Measurements from ENCODE around the gene ADK.
"Not testable (repeated sequence)": the region's sequence is repeated elsewhere in the genome, so short reads cannot be mapped to it uniquely, and the experiment has no call there.

The ADK gene

DNA sequence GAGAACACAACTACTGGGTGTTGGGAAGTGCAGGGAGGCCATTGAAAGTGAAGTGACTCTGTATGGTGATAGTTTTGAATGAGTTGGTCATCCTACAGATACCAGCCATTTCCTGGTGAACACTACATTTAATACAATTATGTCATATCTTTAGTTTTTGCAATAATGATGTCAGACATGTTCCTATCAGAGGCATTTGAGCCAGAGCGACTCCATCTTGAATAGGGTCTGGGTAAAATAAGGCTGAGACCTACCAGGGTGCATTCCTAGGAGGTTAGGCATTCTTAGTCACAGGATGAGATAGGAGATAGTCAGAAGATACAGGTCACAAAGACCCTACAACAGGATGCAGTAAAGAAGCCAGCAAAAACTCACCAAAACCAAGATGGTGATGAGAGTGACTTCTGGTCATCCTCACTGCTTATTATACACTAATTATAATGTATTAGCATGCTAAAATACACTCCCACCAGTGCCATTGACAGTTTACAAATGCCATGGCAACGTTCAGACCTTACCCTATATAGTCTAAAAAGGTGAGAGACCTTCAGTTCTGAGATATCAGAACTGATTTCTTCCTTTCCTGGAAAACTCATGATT is 28.2 kb downstream of the ADK start:
- DNase-seq (ENCODE audit: low read depth): no peak

- DNase-seq (ENCODE audit: low read depth): peak; percentile 47
These were observed 35.7 kb downstream of the ADK start for GRCh38 chr10:74186678-74187077.

GRCh38 chr10:74187237-74187636 is 36.2 kb downstream of the ADK start:
- DNase-seq (ENCODE audit: low read depth): no peak

DNA sequence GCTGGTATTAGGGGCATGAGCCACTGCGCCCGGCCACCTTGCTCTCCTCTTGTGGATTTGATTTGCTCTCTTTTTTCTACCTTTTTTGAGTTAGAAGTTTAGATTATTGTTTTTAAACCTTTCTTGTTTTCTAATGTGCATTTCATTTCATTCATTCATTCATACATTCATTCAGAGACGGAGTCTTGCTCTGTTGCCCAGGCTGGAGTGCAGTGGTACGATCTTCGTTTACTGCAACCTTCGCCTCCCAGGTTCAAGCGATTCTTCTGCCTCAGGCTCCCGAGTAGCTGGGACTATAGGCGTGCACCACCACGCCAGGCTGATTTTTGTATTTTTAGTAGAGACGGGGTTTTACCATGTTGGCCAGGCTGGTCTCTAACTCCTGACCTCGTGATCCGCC is 37.6 kb downstream of the ADK start:
- DNase-seq (ENCODE audit: low read depth): not testable (repeated sequence)

DNA sequence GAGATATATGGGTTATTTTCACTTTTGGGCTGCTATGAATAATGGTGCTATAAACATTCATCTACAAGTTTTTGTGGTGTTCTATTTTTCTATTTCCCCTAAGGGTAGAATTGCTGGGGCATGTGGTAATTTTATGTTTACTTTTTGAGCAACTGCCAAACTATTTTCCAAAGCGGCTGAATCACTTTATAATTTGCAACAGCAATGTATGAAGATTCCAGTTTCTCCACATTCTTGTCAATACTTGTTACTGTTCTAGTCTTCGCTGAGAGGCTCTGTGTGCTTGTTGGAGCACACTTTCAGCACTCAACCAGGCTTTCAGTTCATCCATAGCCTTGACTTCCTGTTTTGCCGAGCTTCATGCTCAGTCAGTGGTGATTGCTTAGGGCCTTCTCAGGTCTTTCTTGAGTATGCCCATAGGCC is 39.0 kb downstream of the ADK start:
- peak; percentile 95 for DNase-seq (ENCODE audit: low read depth)

GRCh38 chr10:74190494-74190893 is 39.5 kb downstream of the ADK start:
- DNase-seq (ENCODE audit: low read depth): no peak

GRCh38 chr10:74194545-74194944 is 43.5 kb downstream of the ADK start:
- DNase-seq (ENCODE audit: low read depth): peak; percentile 29

- DNase-seq (ENCODE audit: low read depth): peak; percentile 39
These were observed 44.0 kb downstream of the ADK start for GRCh38 chr10:74194999-74195398.

DNA sequence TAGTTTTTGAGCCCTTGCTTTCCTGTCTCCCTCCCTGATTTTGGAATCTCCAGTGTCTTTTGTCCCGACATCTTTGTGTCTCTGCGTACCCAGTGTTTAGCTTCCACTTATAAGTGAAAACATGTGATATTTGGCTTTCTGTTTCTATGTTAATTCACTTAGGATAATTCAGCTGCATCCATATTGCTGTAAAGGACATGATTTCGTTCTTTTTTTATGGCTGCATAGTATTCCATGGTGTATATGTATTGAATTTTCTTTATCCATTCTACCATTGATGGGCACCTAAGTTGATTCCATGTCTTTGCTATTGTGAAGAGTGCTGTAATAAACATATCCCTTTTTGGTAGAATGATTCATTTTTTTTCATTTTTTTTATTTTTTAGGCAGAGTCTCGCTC is 48.3 kb downstream of the ADK start:
- no peak for DNase-seq (ENCODE audit: low read depth)

DNA sequence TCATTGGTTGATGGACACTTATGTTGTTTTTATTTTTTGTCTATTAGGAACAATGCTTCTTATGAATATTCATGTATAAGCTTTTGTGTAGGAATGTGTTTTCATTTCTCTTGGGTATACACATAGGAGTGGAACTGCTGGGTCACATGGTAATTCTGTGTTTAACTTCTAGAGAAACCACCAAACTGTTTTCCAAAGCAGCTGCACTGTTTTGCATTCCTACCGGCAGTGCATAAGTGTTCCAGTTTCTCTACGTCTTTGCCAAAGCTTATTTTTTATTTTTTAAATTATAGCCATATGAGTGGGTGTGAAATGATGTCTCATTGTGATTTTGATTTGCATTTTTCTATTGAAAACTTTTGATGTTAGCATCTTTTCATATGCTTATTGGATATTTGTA is 51.3 kb downstream of the ADK start:
- peak; percentile 61 for DNase-seq (ENCODE audit: low read depth)

- no peak for DNase-seq (ENCODE audit: low read depth)
These were observed 55.7 kb downstream of the ADK start for GRCh38 chr10:74206746-74207145.

- DNase-seq (ENCODE audit: low read depth): no peak
These were observed 56.9 kb downstream of the ADK start for GRCh38 chr10:74207691-74208480.

DNA sequence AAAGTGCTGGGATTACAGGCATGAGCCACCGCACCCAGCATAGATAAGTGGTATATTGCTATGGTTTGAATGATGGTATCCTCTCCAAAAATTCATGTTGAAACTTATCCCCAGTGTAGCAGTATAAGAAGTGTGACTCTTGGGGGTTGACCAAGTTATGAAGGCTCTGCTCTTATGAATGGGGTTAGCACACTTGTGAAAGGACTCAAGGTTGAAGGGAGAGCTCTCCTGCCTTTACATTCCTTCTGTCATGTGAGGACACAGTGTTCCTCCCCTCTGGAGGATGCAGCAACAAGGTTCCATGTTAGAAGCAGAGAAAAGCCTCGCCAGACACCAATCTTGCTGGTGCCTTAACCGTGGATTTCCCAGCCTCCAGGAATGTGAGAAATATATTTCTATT is 58.0 kb downstream of the ADK start:
- DNase-seq (ENCODE audit: low read depth): no peak

- no peak for DNase-seq (ENCODE audit: low read depth)
These were observed 62.0 kb downstream of the ADK start for GRCh38 chr10:74213019-74213418.

DNA sequence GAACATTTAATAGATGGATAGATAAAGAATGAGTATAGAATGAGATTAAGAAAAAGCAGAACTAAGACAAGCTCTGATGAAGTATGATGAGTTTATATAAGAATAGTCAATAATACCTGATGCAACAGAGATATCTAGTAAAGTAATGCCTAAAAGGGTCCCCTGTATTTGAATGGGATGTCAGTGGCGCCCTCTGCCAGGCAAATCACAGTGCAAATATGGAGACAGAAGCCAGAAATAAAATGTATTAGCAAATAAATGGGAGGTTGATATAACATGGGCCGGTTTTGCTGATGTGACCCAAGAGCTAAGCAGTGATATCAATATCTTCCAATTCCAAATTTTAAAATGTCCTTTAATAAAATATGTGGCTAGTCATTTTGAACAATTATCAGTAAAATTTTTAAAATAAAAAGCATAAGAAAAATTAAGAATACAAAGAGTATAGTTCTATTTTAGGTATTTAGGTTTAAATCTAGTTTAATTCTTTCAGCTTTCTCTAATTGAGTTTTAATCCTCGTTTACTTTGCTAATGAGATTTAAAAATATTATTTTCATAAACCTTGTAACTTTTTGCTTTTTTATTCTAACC is 62.6 kb downstream of the ADK start:
- DNase-seq (ENCODE audit: low read depth): peak; percentile 59

GRCh38 chr10:74217110-74217509 is 66.1 kb downstream of the ADK start:
- not testable (repeated sequence) for DNase-seq (ENCODE audit: low read depth)

GRCh38 chr10:74222467-74222866 is 71.4 kb downstream of the ADK start:
- not testable (repeated sequence) for DNase-seq (ENCODE audit: low read depth)

DNA sequence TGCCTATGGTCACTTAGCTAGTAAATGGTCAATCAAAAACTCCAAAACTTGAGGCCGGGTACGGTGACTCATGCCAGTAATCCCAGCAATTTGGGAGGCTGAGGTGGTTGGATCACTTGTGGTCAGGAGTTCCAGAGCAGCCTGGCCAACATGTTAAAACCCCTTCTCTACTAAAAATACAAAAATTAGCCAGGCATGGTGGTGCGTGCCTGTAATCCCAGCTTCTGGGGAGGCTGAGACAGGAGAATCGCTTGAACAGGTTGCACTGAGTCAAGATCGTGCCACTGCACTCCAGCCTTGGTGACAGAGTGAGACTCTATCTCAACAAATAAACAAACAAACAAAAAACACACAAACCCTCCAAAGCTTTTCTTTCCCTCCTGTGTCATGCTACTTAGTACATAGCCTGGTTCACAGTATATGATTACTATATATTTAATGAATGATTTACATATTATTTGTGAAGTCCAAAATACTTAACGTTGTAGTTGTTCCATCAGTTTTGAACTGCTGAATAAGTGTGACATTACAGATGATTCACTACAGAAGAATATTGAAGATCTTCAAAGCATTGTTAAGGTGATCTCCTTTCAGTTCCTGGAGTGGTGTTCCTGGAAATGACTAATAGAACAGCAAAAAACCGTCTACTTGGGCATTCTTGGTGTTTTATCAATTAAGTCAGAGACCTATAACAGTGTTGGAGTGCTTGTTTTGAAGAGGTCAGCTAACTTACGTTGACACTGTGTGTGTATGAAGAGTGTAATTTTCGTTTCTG is 72.9 kb downstream of the ADK start:
- DNase-seq (ENCODE audit: low read depth): peak; percentile 14

GRCh38 chr10:74227697-74228424 is 76.8 kb downstream of the ADK start:
- peak; percentile 6 for DNase-seq (ENCODE audit: low read depth)

GRCh38 chr10:74231375-74231774 is 80.4 kb downstream of the ADK start:
- peak; percentile 18 for DNase-seq (ENCODE audit: low read depth)

GRCh38 chr10:74233281-74233680 is 82.3 kb downstream of the ADK start:
- DNase-seq (ENCODE audit: low read depth): no peak

DNA sequence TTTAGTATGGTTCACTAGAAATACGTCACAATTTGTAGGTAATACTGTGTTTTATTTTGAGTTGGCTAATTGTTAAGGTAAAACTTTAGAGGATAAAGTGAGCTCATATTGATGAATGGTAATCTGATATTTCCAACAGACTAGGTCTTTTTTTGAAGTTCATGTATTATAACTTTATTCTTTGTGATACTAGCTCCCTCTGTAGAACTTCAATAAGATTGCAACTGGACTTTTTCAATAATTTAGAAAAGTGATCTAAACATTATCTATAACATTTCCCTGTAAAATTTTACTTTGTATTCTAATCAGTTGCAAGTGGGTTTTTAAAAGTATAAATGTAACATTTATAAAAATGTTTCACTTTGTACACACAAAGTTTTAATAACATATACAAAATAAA is 83.5 kb downstream of the ADK start:
- peak; percentile 16 for DNase-seq (ENCODE audit: low read depth)

All from fibroblast of gingiva (primary cell).